GM23248 (cell line): ENCODE data around the gene PAQR7.

Experiments
- EZH2 ChIP-seq: fragments of 200-600 bp; sonication (generic); IDR thresholded peaks from 2 replicates; pipeline ENCODE4 v1.6.1; 2018; ENCODE audit warnings: antibody characterized with exemption, mild to moderate bottlenecking; ENCODE audit not compliant: insufficient read depth, poor library complexity, severe bottlenecking
- EZH2phosphoT487 ChIP-seq: fragments of 200-600 bp; sonication (generic); IDR thresholded peaks from 2 replicates; pipeline ENCODE4 v1.6.1; 2018; ENCODE audit warnings: antibody characterized with exemption, moderate library complexity, mild to moderate bottlenecking, low read depth; ENCODE audit not compliant: insufficient read depth

DNA sequence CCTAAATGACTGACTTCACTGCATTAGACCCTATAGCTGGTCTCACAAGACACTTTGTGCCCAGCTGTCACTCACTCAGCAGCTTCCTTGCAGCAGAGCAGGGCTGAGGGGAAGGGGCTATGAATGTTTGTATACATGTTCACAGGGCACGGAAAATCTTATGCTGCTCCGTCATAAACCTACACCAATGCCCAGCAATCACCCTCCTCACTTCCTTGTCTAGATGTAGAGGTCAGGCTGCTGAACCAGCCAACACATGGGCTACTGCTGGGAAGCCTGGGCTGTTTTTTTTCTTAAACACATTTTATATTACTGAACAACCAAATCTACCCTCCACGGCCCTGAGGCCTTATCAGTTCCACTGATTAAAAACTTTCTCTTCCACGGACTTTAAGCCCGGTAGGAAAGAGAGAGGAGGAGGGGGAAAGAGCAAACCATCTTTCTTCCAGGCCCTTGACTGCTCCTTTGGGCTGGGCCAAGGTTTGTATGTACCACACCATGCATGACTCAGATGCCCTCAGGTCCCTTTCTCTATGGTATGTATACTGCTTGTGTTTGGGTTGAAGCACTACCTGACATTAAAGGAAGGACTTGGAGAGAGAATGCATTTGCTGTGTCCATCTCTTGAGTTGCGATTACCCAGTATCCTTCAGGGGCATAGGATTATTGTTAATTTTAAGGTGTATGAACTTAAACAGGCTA, 43.0 kb downstream of the PAQR7 start:
- TF ChIP-seq EZH2 (no peak), EZH2phosphoT487 (no peak)
